Limb (tissue), 2 donors: ENCODE data around the gene PRKAR1A.
"Not testable (repeated sequence)": the region's sequence is repeated elsewhere in the genome, so short reads cannot be mapped to it uniquely, and the experiment has no call there.

ENCODE experiments used
- DNase-seq, 2 donors: peaks; one replicate each; pipeline ENCODE4 v3.0.0-alpha.2; 2016; ENCODE audit errors: extremely low spot score in 2 of 2

PRKAR1A gene

DNA sequence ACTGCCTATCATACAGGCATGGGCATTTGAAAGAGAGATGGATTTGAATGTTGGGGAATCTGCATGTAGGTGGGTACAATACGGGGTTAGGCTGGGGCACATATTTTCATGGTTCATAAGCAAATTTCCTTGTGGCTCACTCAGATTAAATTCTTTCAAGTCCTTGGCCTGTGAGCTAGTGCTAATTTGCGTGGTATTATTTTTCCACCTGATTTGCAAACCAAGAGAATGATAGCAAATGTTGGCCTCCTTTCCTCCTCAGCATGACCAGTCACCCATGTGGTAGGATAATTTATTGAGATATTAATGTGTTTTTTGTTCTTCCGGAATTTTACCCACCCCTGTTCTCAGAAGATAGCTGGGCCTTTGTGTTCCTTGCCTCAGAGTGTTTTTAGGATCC, 66.0 kb downstream of the PRKAR1A start:
- DNase-seq = no peak

GRCh38 chr17:68579194-68579927, 67.1 kb downstream of the PRKAR1A start:
- DNase-seq = no peak

DNA sequence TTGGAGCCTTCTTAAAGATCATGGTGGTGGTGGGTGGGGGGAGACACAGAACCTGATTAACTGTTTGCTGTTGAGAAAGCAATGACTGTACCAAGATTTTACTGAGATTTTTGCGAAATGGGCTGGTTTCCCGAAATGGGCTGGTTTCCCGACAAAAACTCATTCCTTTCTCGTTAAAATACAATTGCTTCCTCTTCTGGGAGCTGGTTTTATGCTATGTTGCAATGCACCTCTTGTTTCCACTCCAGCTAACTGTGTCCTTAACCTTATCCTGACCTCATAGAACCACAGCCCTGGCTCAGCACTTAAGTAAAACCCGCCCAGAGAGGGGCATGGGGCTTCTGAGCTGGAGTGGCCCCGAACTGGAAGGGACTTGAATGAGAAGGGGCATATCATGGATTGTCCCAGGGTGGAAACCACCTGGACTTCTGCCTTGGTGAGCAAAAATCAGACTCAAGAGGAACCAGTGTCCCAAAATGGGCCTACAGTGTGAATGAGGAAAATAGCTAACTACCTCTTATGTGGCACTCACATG, 68.1 kb downstream of the PRKAR1A start:
- peak; percentile 49 to 58 for DNase-seq

DNA sequence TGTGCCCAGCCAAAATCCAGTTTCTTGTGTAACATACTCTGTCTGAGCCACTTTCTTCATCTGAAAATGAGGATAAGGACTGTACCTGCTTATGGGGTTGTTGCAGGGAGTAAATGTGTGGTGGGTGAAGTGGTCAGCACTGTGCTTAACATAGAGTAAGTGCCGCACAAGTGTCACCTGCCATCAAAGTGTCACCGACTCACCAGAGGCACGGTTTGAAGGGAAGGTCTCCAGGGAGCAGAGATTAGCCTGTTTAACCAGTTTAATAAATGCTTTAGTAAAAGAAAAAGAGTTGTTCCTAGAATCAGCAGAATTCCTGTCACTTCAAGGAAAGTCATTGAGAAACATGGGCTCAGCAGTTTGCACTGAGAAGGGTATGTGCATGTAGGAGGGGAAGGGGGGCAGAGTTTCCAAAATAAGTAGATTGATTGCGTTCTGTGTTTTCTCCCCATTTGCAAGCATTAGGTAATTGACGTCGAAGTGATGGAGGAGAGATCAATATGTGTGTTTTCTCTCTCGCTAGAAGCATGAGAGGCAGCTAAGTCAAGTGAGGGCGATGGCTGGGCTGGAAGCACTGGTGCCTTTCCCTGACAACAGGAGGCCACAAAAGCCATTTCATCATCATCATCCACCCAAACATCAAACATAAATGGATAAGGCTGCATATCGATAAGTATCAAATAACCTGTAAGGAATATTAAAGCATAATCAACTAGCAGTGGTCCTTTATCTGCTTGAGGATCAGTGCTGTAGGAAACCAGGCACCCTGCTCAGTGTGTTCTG, 69.8 kb downstream of the PRKAR1A start:
- DNase-seq = no peak

GRCh38 chr17:68582867-68583266, 70.6 kb downstream of the PRKAR1A start:
- DNase-seq = not testable (repeated sequence)

DNA sequence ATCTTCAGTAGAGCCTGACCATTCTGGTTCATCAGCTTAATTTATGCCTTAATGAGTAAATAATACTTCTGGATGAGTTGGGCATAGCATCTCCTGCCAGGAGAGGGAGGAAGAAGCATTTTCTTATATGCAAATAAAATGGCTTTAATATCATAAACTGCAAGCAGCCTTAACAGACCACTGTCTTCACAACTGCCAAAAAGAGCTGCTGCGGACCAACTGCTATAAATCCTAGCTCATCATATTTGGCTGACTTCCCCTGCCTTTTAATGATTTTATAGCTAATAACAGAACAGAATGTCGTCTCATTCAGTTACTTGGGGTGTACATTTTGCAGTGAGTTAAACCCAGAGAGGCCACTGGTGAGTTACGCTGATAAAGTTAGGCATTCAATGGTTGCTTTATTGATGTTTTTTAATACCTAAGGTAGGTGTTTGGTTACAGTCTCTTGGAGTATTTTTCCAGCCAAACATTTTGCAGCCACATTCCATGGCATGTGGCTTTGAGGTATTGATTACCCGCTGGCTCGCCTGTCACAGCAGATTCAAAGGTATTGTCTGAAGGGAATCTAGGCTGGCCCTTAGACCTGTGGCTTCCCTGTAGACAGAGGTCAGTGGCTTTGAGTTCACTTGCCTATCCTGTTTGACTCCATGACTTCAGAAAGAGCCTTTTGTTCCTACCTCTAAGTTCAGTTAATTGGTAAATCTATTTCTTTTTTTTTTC, 72.5 kb downstream of the PRKAR1A start:
- no peak for DNase-seq

GRCh38 chr17:68585643-68586042, 73.4 kb downstream of the PRKAR1A start:
- DNase-seq = no peak

- no peak for DNase-seq
These were observed 74.8 kb downstream of the PRKAR1A start for GRCh38 chr17:68587026-68587425.

DNA sequence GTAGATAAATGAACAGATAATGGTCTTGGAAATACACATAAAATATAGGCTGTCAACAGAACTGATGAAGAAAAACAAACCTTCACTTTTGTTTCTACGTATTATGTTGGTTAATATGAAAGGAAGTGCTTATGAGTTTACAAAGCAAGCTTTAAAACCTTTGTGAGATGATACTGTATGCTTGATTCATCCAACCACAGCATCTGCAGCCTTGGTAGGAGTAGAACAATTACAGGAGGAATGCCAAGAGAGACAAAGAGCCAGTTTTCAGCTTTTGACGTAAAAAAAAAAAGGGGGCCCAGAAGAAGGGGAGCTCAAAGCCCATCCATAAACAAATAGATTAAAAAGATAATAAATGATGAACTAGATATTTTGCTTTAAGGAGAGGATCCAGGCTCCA, 75.6 kb downstream of the PRKAR1A start:
- no peak for DNase-seq

DNA sequence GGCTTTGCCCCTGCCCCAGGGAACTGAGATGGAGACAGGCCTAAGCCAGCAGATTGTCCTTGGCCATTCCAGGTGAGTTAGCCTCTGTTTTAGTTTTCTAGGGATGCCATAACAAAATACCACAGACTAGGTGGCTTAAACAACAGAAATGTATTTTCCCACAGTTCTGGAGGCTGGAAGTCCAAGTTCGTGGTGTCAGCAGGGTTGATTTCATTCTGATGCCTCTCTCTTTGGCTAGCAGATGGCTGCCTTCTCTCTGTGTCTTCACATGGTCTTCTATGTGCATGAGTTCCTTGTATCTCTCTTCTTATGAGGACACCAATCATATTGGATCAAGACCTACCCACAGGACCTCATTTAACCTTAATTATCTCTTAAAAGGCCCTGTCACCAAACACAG, 76.1 kb downstream of the PRKAR1A start:
- DNase-seq = no peak

- DNase-seq = no peak
These were observed 76.9 kb downstream of the PRKAR1A start for GRCh38 chr17:68589086-68589485.

- peak in 1 of 2 donors; percentile 60 for DNase-seq
These were observed 79.4 kb downstream of the PRKAR1A start for GRCh38 chr17:68591583-68591982.

DNA sequence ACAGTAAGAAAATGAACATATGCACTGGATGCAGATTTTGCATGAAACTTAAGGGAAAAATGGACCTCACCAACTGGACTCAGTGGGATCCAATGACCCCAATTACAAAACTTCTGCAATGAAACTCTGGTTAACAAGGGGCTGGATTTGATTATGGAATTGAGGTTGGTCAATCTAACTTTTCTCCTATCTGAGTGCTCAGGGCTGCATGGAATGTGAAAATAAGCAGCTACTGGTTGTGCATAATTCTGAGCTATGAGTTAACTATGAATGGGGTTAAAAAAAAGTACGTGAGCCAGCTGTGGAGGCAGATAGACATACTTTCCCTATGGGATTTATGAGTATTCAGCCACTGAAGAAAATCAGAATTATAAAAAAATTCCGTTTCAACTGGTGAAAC, 79.8 kb downstream of the PRKAR1A start:
- DNase-seq = no peak

- DNase-seq = peak in 1 of 2 donors; percentile 83
These were observed 80.7 kb downstream of the PRKAR1A start for GRCh38 chr17:68592682-68593641.

DNA sequence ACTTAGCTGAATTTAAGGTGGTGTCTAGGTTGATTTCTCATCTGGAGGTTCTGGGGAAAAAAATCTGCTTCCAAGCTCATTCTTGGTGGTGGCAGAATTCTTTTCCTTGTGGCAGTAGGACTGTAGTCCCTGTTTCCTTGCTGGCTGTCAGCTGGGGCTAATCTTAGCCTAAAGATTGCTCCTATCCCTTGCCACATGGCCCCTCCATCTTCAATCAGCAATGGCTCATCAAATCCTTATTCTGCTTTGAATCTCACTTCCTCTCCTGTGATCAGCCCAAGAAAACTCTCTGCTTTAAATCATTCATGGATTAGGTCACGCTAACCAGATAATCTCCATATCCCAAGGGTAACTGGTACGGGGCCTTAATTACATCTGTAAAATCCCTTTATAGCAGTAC, 82.3 kb downstream of the PRKAR1A start:
- DNase-seq = no peak

- no peak for DNase-seq
These were observed 83.3 kb downstream of the PRKAR1A start for GRCh38 chr17:68595496-68595895.

DNA sequence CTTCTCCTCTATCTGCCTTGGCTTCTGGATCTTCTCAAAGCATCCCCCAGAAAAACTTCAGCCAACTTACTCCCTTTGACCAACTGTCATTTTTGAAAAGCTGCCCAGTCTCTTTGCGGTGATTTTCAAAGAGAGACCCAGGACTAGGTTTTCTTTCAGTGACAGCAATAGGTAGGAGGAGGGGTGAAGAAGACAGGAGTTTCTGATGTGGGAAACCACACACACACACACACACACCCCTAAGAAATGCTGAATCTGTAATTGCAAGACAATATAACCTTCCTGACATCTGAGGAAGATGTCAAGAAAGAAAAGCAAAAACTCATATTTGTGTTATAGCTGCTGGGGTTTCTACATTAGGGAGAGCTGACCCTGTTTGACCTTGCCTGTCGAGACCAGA, 83.8 kb downstream of the PRKAR1A start:
- DNase-seq = no peak

- DNase-seq = no peak
These were observed 84.2 kb downstream of the PRKAR1A start for GRCh38 chr17:68596411-68596945.

GRCh38 chr17:68598074-68598473, 85.8 kb downstream of the PRKAR1A start:
- no peak for DNase-seq

DNA sequence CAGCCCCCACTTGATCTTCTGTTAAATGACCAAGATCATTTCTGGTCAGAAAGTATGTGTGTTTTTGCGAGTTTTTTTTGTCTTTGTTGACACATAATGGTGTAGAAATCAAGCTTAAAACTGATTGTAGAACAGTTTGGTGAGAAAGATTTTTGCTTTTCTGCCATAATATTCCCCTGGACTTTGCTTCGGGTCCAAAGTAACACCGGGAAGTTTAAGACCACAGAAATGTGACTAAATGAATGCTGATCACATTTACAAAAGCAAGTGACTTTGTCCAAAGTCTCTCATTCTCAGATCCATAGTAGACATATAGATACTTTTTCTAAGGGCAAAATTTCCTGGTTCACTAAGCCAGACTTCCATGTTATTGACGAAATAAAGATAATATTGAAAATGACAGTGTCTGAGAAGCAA, 86.3 kb downstream of the PRKAR1A start:
- no peak for DNase-seq

- DNase-seq = no peak
These were observed 86.9 kb downstream of the PRKAR1A start for GRCh38 chr17:68599091-68599490.
